ENCODE results near the gene JAZF1. TPM values are rescaled to one million over a fixed set of nuclear protein-coding genes. Genes with fewer than 3 reads are reported as not detected.

Gene JAZF1
- total RNA-seq, 1 donor from 2014 or later = 3.1 TPM

DNA sequence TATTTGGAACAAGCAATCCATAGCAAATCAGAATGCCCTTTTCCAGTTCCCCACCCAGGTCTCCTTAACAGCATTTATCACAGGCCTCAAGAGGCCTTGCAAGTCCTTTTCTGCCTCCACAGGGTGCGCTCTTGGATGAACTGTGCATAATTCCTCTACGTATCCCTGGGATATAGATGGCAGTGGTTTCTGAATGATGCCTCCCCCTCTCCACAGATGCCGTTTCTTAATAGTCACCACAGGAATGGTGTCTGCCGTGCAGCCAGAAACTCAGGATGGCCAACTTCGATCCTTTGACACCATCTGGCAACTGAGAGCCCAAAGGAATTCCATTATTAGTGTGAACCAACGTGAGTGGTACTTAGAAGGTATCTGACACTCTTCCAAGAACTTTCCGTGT is 43.1 kb downstream of the JAZF1 start:
- TF ChIP-seq, protein P1, sequence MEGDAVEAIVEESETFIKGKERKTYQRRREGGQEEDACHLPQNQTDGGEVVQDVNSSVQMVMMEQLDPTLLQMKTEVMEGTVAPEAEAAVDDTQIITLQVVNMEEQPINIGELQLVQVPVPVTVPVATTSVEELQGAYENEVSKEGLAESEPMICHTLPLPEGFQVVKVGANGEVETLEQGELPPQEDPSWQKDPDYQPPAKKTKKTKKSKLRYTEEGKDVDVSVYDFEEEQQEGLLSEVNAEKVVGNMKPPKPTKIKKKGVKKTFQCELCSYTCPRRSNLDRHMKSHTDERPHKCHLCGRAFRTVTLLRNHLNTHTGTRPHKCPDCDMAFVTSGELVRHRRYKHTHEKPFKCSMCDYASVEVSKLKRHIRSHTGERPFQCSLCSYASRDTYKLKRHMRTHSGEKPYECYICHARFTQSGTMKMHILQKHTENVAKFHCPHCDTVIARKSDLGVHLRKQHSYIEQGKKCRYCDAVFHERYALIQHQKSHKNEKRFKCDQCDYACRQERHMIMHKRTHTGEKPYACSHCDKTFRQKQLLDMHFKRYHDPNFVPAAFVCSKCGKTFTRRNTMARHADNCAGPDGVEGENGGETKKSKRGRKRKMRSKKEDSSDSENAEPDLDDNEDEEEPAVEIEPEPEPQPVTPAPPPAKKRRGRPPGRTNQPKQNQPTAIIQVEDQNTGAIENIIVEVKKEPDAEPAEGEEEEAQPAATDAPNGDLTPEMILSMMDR (conservative IDR thresholded peaks at IDR 0.05) = no peak
- Mint-ChIP-seq H3K27ac (ENCODE audit: unreplicated experiment) (no peak overlapping the region), H3K27me3 (ENCODE audit: low read depth) (no peaks in the 10 kb centered on the region), H3K36me3 (ENCODE audit: low read depth) (no peaks in the 10 kb centered on the region), H3K4me1 (peaks cover 4% of the 10 kb centered on the region), H3K4me3 (no peak overlapping the region), H3K9me3 (peaks cover 2% of the 10 kb centered on the region)
- DNase-seq (ENCODE audit: low read depth, low spot score) = no peak

DNA sequence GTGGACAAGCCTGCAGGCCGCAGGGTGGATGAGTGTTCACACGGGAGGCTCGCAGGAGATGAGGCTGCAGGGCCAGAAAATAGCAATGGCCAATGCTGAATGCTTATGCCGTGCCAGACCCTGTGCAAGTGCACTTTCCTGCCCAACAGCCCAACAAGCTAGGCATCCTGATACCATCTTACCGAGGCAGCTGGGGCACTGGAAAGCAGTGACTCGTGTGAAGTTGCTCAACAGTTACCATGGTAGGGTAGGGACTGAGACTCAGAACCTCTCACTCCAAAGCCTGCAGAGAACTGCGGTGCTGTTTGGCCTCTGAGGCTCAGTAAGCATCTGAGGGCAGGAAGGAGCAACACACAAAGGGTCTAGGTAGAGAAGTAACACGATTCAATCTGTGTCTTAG is 43.7 kb downstream of the JAZF1 start:
- no peaks in the 10 kb centered on the region for H3K27me3 Mint-ChIP-seq (ENCODE audit: low read depth)
- DNase-seq (ENCODE audit: low read depth, low spot score) = no peak
- H3K36me3 Mint-ChIP-seq (ENCODE audit: low read depth) = no peaks in the 10 kb centered on the region
- H3K4me3 Mint-ChIP-seq = no peak overlapping the region
- peaks cover 4% of the 10 kb centered on the region for H3K4me1 Mint-ChIP-seq
- peaks cover 2% of the 10 kb centered on the region for H3K9me3 Mint-ChIP-seq
- TF ChIP-seq, protein P1 (conservative IDR thresholded peaks at IDR 0.05) = no peak
- H3K27ac Mint-ChIP-seq (ENCODE audit: unreplicated experiment) = no peak overlapping the region

DNA sequence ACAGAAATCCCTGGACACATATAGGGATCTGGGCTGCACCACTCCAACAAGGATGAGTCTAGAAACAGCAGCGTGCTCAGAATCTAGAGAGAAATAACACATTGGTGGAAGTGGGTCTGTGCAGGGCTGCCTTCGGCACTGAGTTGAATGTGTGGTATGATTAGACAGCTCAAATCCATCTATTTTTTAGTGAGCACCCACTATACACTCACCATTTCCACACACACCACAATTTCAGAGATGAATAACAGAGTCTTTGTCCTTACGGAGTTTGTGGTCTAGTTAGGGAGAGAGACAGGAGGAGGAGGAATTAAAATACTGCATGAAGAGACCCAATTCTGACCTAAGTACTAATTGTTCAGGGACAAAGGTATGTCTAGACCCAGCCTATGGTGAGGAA is 44.2 kb downstream of the JAZF1 start:
- no peaks in the 10 kb centered on the region for H3K27me3 Mint-ChIP-seq (ENCODE audit: low read depth)
- H3K4me3 Mint-ChIP-seq = no peak overlapping the region
- H3K27ac Mint-ChIP-seq (ENCODE audit: unreplicated experiment) = no peak overlapping the region
- no peak for DNase-seq (ENCODE audit: low read depth, low spot score)
- TF ChIP-seq, protein P1 (conservative IDR thresholded peaks at IDR 0.05) = no peak
- no peaks in the 10 kb centered on the region for H3K36me3 Mint-ChIP-seq (ENCODE audit: low read depth)
- H3K4me1 Mint-ChIP-seq = peaks cover 4% of the 10 kb centered on the region
- H3K9me3 Mint-ChIP-seq = peaks cover 2% of the 10 kb centered on the region

DNA sequence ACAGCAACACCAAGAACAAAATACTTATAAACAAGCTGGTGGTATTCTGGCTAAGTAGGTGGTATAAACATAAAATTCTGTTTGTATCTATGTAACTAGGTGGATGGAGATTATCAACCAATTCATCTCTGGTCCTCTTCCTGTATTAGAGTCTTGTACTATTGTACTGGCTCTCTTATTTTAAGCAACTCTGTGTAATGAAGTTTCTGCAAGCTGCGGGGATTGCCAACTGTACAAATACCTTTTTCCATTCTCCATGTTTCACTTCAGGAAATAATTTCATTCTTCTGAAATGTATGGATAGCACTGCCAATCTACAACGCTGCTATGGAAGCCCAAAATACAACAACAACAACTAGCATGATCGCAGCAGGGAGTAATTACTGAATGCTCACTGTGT is 44.8 kb downstream of the JAZF1 start:
- Mint-ChIP-seq H3K27me3 (ENCODE audit: low read depth) (no peaks in the 10 kb centered on the region), H3K9me3 (peaks cover 2% of the 10 kb centered on the region), H3K4me1 (peaks cover 4% of the 10 kb centered on the region), H3K36me3 (ENCODE audit: low read depth) (no peaks in the 10 kb centered on the region), H3K4me3 (no peak overlapping the region), H3K27ac (ENCODE audit: unreplicated experiment) (no peak overlapping the region)
- TF ChIP-seq, protein P1 (conservative IDR thresholded peaks at IDR 0.05) = no peak
- DNase-seq (ENCODE audit: low read depth, low spot score) = no peak

DNA sequence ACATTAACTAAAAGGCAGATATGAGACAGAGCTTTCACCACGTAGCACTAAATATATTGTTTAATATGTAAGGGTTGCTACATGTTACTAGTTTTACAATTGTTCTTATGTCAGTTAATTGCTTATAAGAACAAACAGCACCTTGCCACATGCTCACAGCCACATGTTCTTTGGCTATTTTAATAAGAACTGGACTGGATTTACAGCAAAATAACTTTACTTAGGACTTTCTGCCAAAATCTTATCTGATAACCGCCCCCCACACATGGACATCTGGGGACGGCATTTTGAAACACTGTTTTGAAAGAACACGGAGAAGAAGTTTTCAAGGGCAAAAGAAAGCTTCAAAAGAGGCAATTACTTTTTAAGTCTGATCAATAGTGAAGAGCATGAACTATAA is 45.3 kb downstream of the JAZF1 start:
- no peaks in the 10 kb centered on the region for H3K36me3 Mint-ChIP-seq (ENCODE audit: low read depth)
- no peak for DNase-seq (ENCODE audit: low read depth, low spot score)
- no peak overlapping the region for H3K27ac Mint-ChIP-seq (ENCODE audit: unreplicated experiment)
- TF ChIP-seq, protein P1 (conservative IDR thresholded peaks at IDR 0.05) = no peak
- H3K4me3 Mint-ChIP-seq = no peak overlapping the region
- H3K27me3 Mint-ChIP-seq (ENCODE audit: low read depth) = no peaks in the 10 kb centered on the region
- peaks cover 4% of the 10 kb centered on the region for H3K4me1 Mint-ChIP-seq
- H3K9me3 Mint-ChIP-seq = peaks cover 2% of the 10 kb centered on the region

DNA sequence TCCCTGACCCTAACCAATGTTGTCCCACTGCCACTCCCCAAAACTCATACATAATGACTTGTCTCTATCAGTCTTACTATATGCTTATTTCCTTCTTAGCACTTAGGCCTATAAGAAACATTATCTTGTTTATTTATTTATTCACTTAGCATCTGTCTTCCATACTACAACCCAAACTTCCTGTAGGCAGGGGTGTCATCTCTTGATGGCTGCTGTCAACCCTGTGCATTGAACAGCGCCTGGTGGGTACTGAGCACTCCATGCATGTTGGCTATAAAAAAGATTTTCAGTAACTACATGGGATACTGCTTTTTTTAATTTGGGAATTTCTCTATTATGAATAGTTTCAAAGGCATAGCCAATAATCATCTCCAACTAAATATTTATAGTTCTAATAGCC is 46.7 kb downstream of the JAZF1 start:
- no peaks in the 10 kb centered on the region for H3K27me3 Mint-ChIP-seq (ENCODE audit: low read depth)
- peaks cover 8% of the 10 kb centered on the region for H3K4me1 Mint-ChIP-seq
- no peaks in the 10 kb centered on the region for H3K36me3 Mint-ChIP-seq (ENCODE audit: low read depth)
- no peak overlapping the region for H3K4me3 Mint-ChIP-seq
- no peak overlapping the region for H3K27ac Mint-ChIP-seq (ENCODE audit: unreplicated experiment)
- TF ChIP-seq, protein P1 (conservative IDR thresholded peaks at IDR 0.05) = no peak
- H3K9me3 Mint-ChIP-seq = peaks cover 2% of the 10 kb centered on the region
- DNase-seq (ENCODE audit: low read depth, low spot score) = no peak
